Skeletal muscle satellite cell (primary cell): ENCODE data around the gene PTPRZ1.

Experiments
- H3K27me3 ChIP-seq: 2 replicates; pipeline ENCODE4 v1.7.0; 2013; ENCODE audit warnings: low read length; ENCODE audit not compliant: control insufficient read depth, insufficient read depth
- H3K36me3 ChIP-seq: 2 replicates; pipeline ENCODE4 v1.7.0; 2013; ENCODE audit warnings: mild to moderate bottlenecking, control low read depth, low read length; ENCODE audit not compliant: insufficient read depth
- H3K4me1 ChIP-seq: 2 replicates; pipeline ENCODE4 v1.7.0; 2013; ENCODE audit warnings: low read length; ENCODE audit not compliant: control insufficient read depth, insufficient read depth
- H3K4me2 ChIP-seq: 2 replicates; pipeline ENCODE4 v1.7.0; 2013; ENCODE audit warnings: mild to moderate bottlenecking, low read length
- H3K4me3 ChIP-seq: 2 replicates; pipeline ENCODE4 v1.7.0; 2013; ENCODE audit warnings: low read length
- H3K9ac ChIP-seq: 2 replicates; pipeline ENCODE4 v1.7.0; 2013; ENCODE audit warnings: mild to moderate bottlenecking, low read depth, low read length, moderate library complexity
- H3K9me3 ChIP-seq: replicated peaks from 2 replicates; pipeline ENCODE4 v1.7.0; 2013; ENCODE audit warnings: mild to moderate bottlenecking, control low read depth, low read length

PTPRZ1 gene

DNA sequence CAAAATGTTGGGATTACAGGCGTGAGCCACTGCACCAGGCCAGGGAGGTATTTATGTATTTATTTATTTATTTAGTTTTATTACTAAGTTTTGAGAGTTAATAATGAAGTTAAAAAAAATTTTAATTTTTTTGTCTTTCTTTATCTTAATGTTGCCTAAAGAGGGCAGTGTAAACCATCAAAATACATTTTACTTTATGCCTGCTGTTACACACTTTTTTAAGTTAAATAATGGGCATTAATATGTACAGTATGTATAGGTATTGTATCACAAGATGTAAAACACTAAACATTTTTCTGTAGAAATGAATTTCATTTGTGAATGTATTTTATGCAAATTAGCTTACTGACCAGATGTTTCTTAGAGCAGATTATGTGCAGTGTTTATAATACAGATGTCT is 141.7 kb downstream of the PTPRZ1 start:
- Histone ChIP-seq H3K9me3 (no peaks in the 10 kb centered on the region), H3K9ac (no peak overlapping the region), H3K4me2 (no peak overlapping the region), H3K4me1 (no peaks in the 10 kb centered on the region), H3K4me3 (no peak overlapping the region), H3K36me3 (no peaks in the 10 kb centered on the region), H3K27me3 (no peaks in the 10 kb centered on the region)

DNA sequence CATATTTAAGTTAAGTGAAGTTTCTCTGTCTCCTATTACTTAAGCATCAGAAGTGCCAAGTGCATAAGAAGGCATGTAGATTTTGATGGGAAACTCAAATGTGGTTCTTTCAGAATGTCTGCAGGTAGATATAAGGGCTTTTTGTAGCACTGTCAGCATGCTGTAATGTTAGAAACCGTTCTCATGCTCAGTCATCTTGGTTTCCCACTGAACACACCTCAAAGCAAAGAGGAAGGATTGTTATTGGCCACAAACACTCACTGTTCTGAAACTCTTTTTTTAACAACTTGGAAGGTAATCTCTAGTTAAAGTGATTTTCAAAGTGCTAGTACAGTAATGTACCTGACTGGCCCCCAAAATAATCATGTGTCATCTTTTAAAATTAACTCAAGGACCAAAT is 145.1 kb downstream of the PTPRZ1 start:
- Histone ChIP-seq H3K4me1 (no peaks in the 10 kb centered on the region), H3K36me3 (no peaks in the 10 kb centered on the region), H3K9ac (no peak overlapping the region), H3K4me3 (no peak overlapping the region), H3K27me3 (no peaks in the 10 kb centered on the region), H3K4me2 (no peak overlapping the region), H3K9me3 (no peaks in the 10 kb centered on the region)

DNA sequence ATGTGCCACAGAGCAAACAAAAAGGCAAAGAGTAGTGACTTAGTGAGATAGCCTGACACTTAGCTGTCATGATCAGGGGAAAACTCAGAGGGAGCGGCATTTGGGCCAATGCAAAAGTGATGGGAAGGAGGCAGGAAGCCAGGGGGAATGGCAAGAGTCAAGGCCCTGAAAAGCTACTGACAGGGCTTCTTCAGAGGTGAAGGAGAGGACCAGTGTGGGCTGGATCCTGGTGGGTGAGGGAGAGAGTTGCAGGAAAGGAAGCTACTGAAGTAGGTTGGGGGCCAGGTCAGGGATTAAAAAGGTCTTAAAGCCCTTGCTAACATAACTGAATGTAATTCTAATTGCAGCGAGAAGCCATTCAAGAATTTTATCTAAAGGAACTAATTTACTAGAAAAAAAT is 154.1 kb downstream of the PTPRZ1 start:
- no peaks in the 10 kb centered on the region for H3K9me3 ChIP-seq
- no peaks in the 10 kb centered on the region for H3K36me3 ChIP-seq
- H3K4me1 ChIP-seq, result no peaks in the 10 kb centered on the region
- H3K4me2 ChIP-seq, result no peak overlapping the region
- H3K9ac ChIP-seq, result no peak overlapping the region
- H3K4me3 ChIP-seq, result no peak overlapping the region
- H3K27me3 ChIP-seq, result no peaks in the 10 kb centered on the region

DNA sequence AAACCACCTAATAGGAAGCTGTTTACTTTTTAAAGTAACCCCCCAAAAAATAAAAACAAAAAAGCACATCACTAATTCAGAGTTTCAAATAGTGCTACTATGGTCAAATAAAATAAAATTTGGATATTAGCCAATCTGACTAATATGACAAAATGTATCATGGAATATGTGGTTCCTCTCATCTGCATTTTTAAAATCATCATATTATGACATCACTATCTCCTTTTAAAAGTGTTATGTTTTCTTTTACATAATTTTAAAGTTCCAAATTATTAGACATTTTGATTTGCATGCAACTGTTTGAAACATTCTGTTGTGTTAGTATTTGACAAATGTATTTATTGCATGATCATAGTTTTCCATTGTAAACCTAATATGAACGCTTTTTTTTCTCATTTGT is 160.7 kb downstream of the PTPRZ1 start:
- Histone ChIP-seq H3K4me2 (no peak overlapping the region), H3K9ac (no peak overlapping the region), H3K4me3 (no peak overlapping the region), H3K9me3 (no peaks in the 10 kb centered on the region), H3K36me3 (no peaks in the 10 kb centered on the region), H3K27me3 (no peaks in the 10 kb centered on the region), H3K4me1 (peaks cover under 1% of the 10 kb centered on the region)

DNA sequence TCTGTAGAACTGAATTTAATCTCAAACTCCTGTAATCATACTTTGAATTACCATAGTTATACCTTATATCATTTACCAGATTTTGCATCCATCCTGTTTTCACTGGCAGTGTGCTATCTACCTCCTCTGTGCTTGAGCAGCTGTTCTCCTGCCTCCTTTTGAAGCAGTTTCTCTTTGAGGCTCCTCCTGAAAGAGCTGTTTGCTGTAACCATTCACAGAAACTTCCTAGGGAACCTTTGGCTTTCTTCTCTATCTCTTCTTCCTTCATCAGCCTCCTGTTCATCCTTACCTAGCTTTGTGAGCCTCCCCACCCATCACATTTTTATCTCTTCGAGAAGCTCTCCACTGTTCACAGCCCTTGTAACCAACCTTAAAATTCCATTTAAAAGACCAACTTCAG is 162.9 kb downstream of the PTPRZ1 start:
- H3K4me1 ChIP-seq, result peaks cover 2% of the 10 kb centered on the region
- H3K9ac ChIP-seq, result no peak overlapping the region
- no peaks in the 10 kb centered on the region for H3K36me3 ChIP-seq
- no peak overlapping the region for H3K4me3 ChIP-seq
- H3K27me3 ChIP-seq, result no peaks in the 10 kb centered on the region
- H3K4me2 ChIP-seq, result no peak overlapping the region
- H3K9me3 ChIP-seq, result no peaks in the 10 kb centered on the region

DNA sequence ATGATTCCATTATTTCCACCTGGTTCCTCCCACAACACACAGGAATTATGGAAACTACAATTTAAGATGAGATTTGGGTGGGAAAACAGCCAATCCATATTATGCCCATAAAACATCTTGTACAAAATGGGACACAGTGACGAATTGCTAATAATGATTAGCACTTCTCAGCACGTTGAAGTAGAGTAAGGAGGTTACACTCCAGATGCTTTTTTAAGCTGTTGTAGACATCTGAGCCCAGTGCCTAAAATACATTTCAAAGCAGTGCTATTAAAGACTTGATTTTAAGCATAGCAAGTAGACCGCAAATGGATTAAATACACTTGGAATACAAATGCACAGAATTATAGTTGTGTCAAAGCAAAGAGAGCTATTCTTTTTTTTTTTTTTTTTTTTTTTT is 165.2 kb downstream of the PTPRZ1 start:
- peaks cover 2% of the 10 kb centered on the region for H3K4me1 ChIP-seq
- H3K4me3 ChIP-seq, result no peak overlapping the region
- H3K36me3 ChIP-seq, result no peaks in the 10 kb centered on the region
- no peak overlapping the region for H3K4me2 ChIP-seq
- H3K9ac ChIP-seq, result no peak overlapping the region
- H3K27me3 ChIP-seq, result no peaks in the 10 kb centered on the region
- no peaks in the 10 kb centered on the region for H3K9me3 ChIP-seq

DNA sequence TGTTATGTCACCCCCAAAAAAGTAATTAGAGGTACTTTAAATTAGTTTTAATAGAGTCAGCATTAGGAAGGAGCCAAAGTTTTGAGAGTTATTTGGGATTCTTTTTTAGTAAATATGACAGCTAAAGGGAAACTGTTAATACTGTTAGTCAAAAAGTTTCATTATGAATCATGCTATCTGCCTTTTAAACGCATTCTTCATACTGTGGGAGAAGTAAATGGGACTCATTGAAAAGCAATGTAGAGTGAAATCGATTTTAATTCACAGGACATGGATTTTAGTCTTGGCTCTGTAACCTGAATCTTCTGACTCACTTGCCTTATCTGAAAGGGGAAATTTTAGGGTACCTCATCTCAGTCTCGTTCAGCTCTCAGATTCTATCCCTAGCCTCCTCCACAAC is 165.9 kb downstream of the PTPRZ1 start:
- Histone ChIP-seq H3K4me2 (peak overlapping the region; percentile 38), H3K27me3 (no peaks in the 10 kb centered on the region), H3K9me3 (no peaks in the 10 kb centered on the region), H3K36me3 (no peaks in the 10 kb centered on the region), H3K4me3 (no peak overlapping the region), H3K4me1 (peaks cover 2% of the 10 kb centered on the region), H3K9ac (no peak overlapping the region)

DNA sequence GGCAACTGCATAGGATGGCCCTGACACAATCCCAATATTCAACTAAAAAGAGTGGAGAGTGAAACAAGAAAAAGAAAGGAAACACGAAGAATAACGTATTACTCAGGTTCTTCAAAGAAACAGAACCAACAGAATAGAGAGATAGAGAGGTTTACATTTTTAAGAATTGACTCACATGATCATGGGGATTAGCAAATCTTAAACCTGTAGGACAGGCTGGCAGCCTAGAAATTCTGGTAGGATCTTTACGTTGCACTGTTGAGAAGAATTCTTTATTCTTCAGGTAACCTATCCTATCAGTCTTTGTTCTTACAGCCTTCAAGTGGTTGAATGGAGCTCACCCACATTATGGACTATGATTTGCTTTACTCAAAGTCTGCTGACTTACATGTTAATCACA is 167.2 kb downstream of the PTPRZ1 start:
- H3K9ac ChIP-seq, result no peak overlapping the region
- no peak overlapping the region for H3K4me2 ChIP-seq
- no peaks in the 10 kb centered on the region for H3K9me3 ChIP-seq
- no peaks in the 10 kb centered on the region for H3K36me3 ChIP-seq
- peaks cover 2% of the 10 kb centered on the region for H3K4me1 ChIP-seq
- H3K4me3 ChIP-seq, result no peak overlapping the region
- no peaks in the 10 kb centered on the region for H3K27me3 ChIP-seq

DNA sequence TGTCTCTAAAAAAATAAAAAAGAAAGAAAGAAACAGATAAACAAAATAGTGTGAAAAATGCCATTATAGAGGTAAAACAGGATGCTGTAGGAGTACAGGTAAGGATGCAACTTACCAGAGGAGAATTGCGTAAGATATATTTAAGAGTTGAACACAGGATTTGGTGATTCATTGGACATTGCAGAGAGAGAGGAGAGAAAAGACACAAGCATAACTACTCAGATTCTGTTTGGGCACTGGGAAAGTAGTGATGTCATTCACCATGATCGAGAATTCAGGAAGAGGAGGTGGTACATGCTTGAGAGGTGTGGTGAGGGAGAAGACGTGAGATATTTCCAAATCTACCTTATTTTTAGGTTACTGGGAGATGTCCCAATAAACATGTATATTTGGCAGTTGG is 173.4 kb downstream of the PTPRZ1 start:
- Histone ChIP-seq H3K36me3 (no peaks in the 10 kb centered on the region), H3K9me3 (no peaks in the 10 kb centered on the region), H3K4me1 (no peaks in the 10 kb centered on the region), H3K4me3 (no peak overlapping the region), H3K27me3 (no peaks in the 10 kb centered on the region), H3K9ac (no peak overlapping the region), H3K4me2 (no peak overlapping the region)

DNA sequence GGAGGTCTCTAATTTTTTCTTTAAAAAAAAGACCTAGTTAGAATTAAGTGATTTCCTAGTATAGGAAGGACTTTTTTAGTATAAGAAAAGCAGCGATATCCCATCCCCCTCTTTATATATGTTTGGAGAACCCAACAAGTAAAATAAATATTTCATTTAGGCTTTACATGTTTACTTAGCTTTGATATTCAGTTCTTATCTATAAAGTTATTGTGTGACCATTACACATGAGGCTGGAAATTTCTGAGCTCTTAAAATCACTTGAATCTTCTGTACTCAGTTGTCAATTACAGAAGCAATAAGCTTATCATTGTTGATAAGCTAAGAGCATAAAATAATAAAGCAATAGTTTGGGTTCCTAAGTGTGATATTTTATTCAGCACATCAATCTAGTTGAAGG is 181.4 kb downstream of the PTPRZ1 start:
- Histone ChIP-seq H3K9me3 (no peaks in the 10 kb centered on the region), H3K4me2 (no peak overlapping the region)

DNA sequence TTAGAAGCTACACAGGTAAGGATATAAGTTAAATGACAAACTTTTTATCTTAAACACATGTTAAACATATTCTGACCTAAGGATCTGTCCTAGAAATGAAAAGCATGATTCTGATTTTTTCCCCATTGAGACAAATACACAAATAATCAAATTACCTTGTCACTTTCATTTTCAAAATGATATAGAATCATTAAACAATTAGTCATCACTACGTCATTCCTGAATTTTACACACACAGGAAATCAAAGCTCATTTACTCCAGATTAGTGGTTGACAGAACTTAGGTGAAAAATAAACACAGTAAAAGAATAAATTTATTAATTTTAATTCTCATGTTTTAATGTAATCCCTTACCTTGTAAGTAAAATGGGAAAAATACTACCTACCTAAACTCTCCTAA is 182.1 kb downstream of the PTPRZ1 start:
- H3K9ac ChIP-seq, result no peak overlapping the region
- H3K36me3 ChIP-seq, result no peaks in the 10 kb centered on the region
- no peaks in the 10 kb centered on the region for H3K9me3 ChIP-seq
- H3K4me1 ChIP-seq, result no peaks in the 10 kb centered on the region
- H3K4me2 ChIP-seq, result no peak overlapping the region
- no peak overlapping the region for H3K4me3 ChIP-seq
- no peaks in the 10 kb centered on the region for H3K27me3 ChIP-seq

More for the DNA sequence above, 181.4 kb downstream of the PTPRZ1 start:
- no peaks in the 10 kb centered on the region for H3K27me3 ChIP-seq
- H3K4me3 ChIP-seq, result no peak overlapping the region
- no peaks in the 10 kb centered on the region for H3K36me3 ChIP-seq
- H3K9ac ChIP-seq, result no peak overlapping the region
- H3K4me1 ChIP-seq, result no peaks in the 10 kb centered on the region

DNA sequence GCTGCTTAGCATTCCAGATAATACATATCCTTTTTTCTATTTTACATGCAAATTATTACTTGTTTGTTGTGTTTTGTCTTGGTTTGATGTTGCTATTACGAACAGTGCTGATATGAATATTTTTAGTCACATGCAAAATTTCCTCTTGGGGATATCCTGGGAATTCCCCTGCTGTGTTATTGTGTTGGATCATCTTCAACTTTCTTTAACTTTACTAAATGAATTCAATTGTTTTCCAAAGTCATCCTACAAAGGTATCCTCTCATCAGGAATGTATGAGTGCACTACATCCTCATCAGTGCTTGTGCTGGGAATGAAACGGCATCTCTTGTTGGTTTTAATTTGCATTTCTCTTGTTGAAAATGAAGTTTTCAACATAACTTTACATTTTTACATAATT is 184.0 kb downstream of the PTPRZ1 start:
- Histone ChIP-seq H3K27me3 (no peaks in the 10 kb centered on the region), H3K4me2 (no peak overlapping the region), H3K4me3 (no peak overlapping the region), H3K36me3 (no peaks in the 10 kb centered on the region), H3K9ac (no peak overlapping the region), H3K9me3 (no peaks in the 10 kb centered on the region), H3K4me1 (no peaks in the 10 kb centered on the region)
